H1 (cell line): ENCODE measurements around the gene DIDO1.
"Not testable (repeated sequence)": the region's sequence is repeated elsewhere in the genome, so short reads cannot be mapped to it uniquely, and the experiment has no call there.

Experiments
- CEBPB ChIP-seq: IDR thresholded peaks from 2 replicates; pipeline ENCODE4 v1.6.1; 2012; ENCODE audit warnings: low read depth, low read length
- RXRA ChIP-seq: IDR thresholded peaks from 2 replicates; pipeline ENCODE4 v1.6.1; 2011; ENCODE audit warnings: low read depth, mild to moderate bottlenecking, low read length, moderate library complexity; ENCODE audit not compliant: insufficient read depth

DNA sequence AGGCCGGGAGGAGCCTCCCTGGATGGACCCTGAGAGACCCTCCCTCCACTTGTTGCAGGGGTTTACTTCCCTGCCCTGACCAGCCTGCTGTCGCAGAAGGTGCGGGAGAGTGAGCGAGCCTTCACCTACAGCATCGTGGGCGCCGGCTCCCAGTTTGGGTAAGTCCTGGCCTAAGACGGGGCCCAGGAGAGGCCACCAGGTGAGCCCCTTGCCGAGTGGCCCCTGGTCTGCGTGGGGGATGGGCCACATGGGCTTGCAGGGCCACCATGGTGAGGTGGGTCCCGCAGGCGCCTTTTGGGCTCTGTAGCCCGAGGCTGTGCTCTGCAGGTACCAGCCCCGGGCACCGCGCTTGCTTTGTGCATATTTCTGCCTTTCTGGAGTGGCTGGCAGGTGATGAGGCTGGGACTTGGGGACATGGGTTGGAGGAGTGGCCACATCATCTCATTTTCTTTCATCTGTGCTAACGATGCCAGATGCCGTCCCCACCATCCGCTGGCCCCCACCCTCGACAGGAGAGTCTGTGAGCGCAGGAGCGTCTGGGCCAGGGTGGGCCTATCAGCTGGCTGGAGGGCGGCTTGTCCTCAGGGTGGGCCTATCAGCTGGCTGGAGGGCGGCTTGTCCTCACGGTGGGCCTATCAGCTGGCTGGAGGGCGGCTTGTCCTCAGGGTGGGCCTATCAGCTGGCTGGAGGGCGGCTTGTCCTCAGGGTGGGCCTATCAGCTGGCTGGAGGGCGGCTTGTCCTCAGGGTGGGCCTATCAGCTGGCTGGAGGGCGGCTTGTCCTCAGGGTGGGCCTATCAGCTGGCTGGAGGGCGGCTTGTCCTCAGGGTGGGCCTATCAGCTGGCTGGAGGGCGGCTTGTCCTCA lies 34.4 kb upstream of the DIDO1 start:
- not testable (repeated sequence) for TF ChIP-seq CEBPB, RXRA
